HEK293T (cell line): ENCODE measurements around the gene DAD1.

Experiments
- ARNT ChIP-seq: fragments of 450-650 bp; IDR thresholded peaks from 2 replicates; pipeline ENCODE4 v1.6.1; 2017; ENCODE audit warnings: mild to moderate bottlenecking
- BHLHE40 ChIP-seq: fragments of 450-650 bp; IDR thresholded peaks from 2 replicates; pipeline ENCODE4 v1.6.1; 2016; ENCODE audit warnings: mild to moderate bottlenecking, moderate library complexity, borderline replicate concordance
- CTBP1 ChIP-seq: fragments of 450-650 bp; IDR thresholded peaks from 2 replicates; pipeline ENCODE4 v1.6.1; 2016; ENCODE audit warnings: borderline replicate concordance
- FOXM1 ChIP-seq: fragments of 450-650 bp; IDR thresholded peaks from 2 replicates; pipeline ENCODE4 v1.6.1; 2017; ENCODE audit warnings: mild to moderate bottlenecking, borderline replicate concordance
- SP1 ChIP-seq: fragments of 450-650 bp; IDR thresholded peaks from 2 replicates; pipeline ENCODE4 v1.6.1; 2017
- TARDBP ChIP-seq: fragments of 450-650 bp; IDR thresholded peaks from 2 replicates; pipeline ENCODE4 v1.6.1; 2016
- ZNF384 ChIP-seq: fragments of 450-650 bp; IDR thresholded peaks from 2 replicates; pipeline ENCODE4 v1.6.1; 2016

DNA sequence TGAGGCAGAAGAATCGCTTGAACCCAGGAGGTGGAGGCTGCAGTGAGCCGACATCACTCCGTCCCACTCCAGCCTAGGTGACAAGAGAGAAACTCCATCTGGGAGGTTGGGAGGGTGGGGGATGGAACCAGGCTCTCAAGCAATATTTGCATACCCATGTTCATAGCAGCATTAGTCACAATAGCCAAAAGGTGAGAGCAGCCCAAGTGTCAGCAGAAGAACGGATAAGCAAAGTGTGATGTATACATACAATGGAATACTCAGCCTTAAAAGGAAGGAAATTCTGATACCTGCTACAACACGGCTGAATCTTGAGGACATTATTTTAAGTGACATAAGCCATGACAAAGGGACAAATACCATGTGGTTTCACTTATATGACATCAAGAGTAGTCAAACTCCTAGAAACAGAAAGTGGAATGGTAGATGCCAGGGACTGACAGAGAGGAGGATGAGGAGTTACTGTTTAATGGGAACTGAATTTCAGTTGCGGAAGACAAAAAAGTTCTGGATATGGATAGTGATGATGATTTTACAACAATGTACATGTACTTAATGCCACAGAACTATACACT, 11.6 kb downstream of the DAD1 start:
- TF ChIP-seq BHLHE40 (no peak), CTBP1 (no peak), FOXM1 (no peak), TARDBP (no peak), ZNF384 (no peak), ARNT (no peak), SP1 (no peak)
